Activated CD4-positive, alpha-beta T cell treated with anti-CD3 and anti-CD28 coated beads for 1 hour (primary cell): ENCODE data around the gene TNFRSF6B.
"Not testable (repeated sequence)": the region's sequence is repeated elsewhere in the genome, so short reads cannot be mapped to it uniquely, and the experiment has no call there.

Source experiments
- DNase-seq: peaks from one replicate; pipeline ENCODE4 v3.0.0-alpha.2; 2020

The TNFRSF6B gene

GRCh38 chr20:63663332-63664066 is 33.0 kb upstream of the TNFRSF6B start:
- no peak for DNase-seq

- no peak for DNase-seq
Observed at GRCh38 chr20:63664143-63664851, 32.2 kb upstream of the TNFRSF6B start.

GRCh38 chr20:63664861-63665594 is 31.4 kb upstream of the TNFRSF6B start:
- no peak for DNase-seq

GRCh38 chr20:63665708-63666107 is 30.7 kb upstream of the TNFRSF6B start:
- no peak for DNase-seq

GRCh38 chr20:63667858-63668257 is 28.6 kb upstream of the TNFRSF6B start:
- DNase-seq: no peak

- DNase-seq: no peak
Observed at GRCh38 chr20:63668351-63668750, 28.1 kb upstream of the TNFRSF6B start.

GRCh38 chr20:63671695-63672094 is 24.8 kb upstream of the TNFRSF6B start:
- not testable (repeated sequence) for DNase-seq

GRCh38 chr20:63672666-63673065 is 23.8 kb upstream of the TNFRSF6B start:
- no peak for DNase-seq

GRCh38 chr20:63673951-63674350 is 22.5 kb upstream of the TNFRSF6B start:
- DNase-seq: no peak

GRCh38 chr20:63675681-63676368 is 20.6 kb upstream of the TNFRSF6B start:
- no peak for DNase-seq

- DNase-seq: no peak
Observed at GRCh38 chr20:63678071-63678470, 18.4 kb upstream of the TNFRSF6B start.

GRCh38 chr20:63678667-63679465 is 17.6 kb upstream of the TNFRSF6B start:
- no peak for DNase-seq

- no peak for DNase-seq
Observed at GRCh38 chr20:63679799-63680305, 16.6 kb upstream of the TNFRSF6B start.

GRCh38 chr20:63680427-63680826 is 16.0 kb upstream of the TNFRSF6B start:
- no peak for DNase-seq

- no peak for DNase-seq
Observed at GRCh38 chr20:63680857-63681608, 15.4 kb upstream of the TNFRSF6B start.

GRCh38 chr20:63681609-63682142 is 14.8 kb upstream of the TNFRSF6B start:
- DNase-seq: no peak

- DNase-seq: no peak
Observed at GRCh38 chr20:63682384-63683139, 13.9 kb upstream of the TNFRSF6B start.

GRCh38 chr20:63685269-63686026 is 11.0 kb upstream of the TNFRSF6B start:
- DNase-seq: no peak

GRCh38 chr20:63686094-63686491 is 10.4 kb upstream of the TNFRSF6B start:
- no peak for DNase-seq
